ENCODE data around the gene PKNOX2.

PKNOX2 gene

DNA sequence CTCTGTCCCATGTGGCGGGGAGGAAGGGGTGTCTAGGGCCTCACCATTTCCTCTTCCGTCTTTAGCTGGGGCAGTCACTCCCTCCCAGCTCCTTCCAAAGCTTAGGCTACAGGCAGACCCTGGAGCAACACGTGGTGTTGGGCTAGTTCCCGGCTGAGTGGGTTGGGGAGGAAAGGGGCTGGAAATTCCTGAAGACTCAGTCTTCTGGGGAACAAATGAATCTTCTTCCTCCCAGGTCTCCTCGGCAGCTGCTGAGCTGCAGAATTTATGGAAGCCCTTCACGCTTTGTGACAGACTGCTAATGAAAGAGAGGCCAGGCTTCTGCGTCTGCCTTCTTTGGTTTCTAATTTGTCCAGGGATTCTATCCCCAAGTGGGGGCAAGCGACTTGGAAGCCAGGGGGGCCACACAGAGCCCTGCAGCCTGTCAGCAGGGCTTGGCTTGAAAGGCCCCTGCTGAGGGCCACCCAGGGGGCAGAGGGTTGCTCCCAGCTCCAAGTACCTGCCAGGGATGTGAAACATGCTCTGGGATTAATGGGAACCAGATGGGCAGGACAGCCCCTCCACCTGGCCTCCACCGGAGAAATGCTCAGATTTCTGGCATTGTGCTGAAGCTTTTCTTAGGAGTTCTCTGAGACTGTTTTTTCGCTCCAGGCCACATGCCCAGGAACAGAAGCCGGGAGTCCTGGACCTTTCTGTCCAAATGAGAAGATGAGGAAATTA is 123.1 kb downstream of the PKNOX2 start:
- DNase-seq (ENCODE audit: low read depth) = no peak

DNA sequence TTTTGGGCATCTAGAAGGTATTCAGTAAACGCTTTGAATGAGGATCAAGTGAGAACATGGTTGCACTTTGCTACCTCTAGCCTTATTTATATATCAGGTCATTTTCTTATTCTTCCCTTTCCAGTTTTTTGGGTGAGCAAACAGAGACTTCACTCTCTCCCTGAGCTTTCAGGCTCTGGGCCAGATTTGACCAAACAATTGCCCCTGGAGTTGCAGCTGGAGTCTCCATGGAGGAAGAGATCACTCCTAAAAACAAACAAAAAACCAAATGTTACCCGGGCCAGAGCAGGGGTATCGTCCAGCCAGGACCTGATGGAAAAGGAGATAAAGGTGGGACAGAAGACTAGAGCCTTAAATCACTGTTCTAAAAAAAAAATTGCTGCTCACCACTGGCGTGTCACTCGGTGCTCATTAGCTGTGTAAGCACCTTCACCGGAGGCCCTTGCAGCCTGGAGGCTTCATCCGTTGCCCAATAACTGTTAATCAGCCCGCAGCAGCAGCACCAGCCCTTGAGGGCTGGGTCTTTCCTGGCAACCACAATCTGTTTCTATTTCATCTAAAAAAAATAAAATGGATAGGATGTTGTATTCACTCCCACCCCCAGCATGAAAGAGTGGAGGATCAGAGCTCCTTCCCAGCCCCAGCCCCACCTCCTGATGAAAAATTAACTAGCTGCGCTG is 125.0 kb downstream of the PKNOX2 start:
- no peak for DNase-seq (ENCODE audit: low read depth)

GRCh38 chr11:125290263-125290662 is 125.7 kb downstream of the PKNOX2 start:
- DNase-seq (ENCODE audit: low read depth) = no peak

GRCh38 chr11:125292100-125292499 is 127.5 kb downstream of the PKNOX2 start:
- DNase-seq (ENCODE audit: low read depth) = no peak

DNA sequence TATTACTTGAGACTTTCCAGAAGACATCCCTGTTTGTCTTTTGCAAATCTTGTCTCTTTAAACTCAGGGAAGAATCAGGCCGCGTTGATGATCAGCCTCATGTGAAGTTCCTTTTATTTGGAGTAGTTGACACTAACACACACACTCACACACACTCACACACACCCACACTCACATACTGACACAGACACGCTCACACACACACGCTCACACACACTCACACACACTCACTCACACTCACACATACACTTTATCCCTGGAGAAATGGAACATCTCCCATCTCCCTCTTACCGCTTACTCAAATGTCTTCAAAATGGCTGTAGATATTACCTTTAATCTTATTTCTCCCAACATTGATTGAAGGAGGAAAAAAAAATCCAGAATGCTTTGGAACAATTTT is 129.0 kb downstream of the PKNOX2 start:
- no peak for DNase-seq (ENCODE audit: low read depth)

DNA sequence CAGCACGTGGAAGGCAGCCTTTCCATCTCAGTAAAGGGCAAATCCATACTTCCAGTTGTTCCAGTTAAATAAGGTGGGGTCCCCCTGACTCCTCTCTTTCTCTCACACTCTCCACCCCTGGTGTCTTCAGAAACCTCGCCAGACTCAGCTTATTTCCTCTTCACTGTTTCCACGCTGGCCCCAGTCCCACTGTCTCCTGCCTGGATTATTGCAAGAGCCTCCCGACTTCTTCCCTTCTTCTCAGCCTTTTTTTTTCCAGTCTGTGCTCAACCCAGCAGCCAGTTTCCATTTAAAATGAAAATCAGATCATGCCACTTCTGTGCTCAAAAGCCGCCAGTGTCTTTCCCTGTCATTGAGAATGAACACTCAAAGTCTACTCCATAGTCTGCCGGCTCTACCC is 131.4 kb downstream of the PKNOX2 start:
- no peak for DNase-seq (ENCODE audit: low read depth)

- DNase-seq (ENCODE audit: low read depth) = no peak
Measured at GRCh38 chr11:125297346-125297915, 132.9 kb downstream of the PKNOX2 start.

DNA sequence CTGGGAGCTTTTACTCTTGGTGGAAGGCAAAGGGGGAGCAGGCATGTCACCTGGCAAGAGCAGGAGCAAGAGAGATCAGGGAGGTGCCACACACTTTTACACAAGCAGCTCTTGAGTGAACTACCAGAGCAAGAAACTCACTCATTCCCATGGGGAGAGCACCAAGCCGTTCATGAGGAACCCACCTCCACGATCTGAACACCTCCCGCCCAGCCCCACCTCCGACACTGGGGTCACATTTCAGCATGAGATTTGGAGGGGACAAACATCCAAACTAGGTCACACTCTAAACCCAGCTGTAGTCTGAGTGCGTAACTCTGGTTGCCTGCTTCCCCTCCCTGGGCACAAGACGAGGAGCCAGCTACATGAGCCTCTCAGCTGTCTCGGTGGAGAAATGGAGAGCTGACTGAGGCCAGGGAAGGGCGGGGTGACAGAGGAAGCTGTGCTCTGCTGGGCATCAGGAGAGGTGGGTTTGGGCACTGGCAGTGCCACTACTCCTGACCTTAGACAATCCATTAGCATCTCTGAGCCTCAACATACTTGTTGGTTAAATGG is 134.6 kb downstream of the PKNOX2 start:
- DNase-seq (ENCODE audit: low read depth) = no peak

GRCh38 chr11:125299821-125300220 is 135.3 kb downstream of the PKNOX2 start:
- DNase-seq (ENCODE audit: low read depth) = no peak

GRCh38 chr11:125300791-125301218 is 136.3 kb downstream of the PKNOX2 start:
- DNase-seq (ENCODE audit: low read depth) = peak; percentile 13

GRCh38 chr11:125301346-125301745 is 136.8 kb downstream of the PKNOX2 start:
- no peak for DNase-seq (ENCODE audit: low read depth)

DNA sequence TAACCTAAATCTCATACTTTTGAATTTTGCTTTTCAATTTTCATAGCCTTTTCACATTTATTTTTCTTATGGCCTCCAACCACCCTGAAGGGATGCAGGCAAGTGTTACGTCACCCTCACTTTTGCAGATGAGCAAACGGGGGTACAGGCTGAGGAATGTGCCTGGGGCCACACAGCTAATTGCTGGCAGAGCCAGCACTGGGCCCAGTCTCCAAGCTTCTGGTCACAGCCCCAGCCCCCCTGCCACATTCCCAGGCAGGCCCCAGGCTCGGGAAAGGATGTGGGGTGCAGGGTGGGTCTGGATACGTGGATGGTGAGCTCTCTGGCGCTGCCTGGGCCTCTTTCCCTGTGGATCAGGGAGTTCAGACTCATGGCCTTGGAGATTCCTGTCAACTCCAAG is 138.6 kb downstream of the PKNOX2 start:
- DNase-seq (ENCODE audit: low read depth) = no peak

GRCh38 chr11:125303694-125304093 is 139.1 kb downstream of the PKNOX2 start:
- DNase-seq (ENCODE audit: low read depth) = no peak

GRCh38 chr11:125304136-125304535 is 139.6 kb downstream of the PKNOX2 start:
- no peak for DNase-seq (ENCODE audit: low read depth)

- DNase-seq (ENCODE audit: low read depth) = no peak
Measured at GRCh38 chr11:125304876-125305275, 140.3 kb downstream of the PKNOX2 start.

GRCh38 chr11:125305345-125305744 is 140.8 kb downstream of the PKNOX2 start:
- no peak for DNase-seq (ENCODE audit: low read depth)

- DNase-seq (ENCODE audit: low read depth) = no peak
Measured at GRCh38 chr11:125306476-125306875, 141.9 kb downstream of the PKNOX2 start.

DNA sequence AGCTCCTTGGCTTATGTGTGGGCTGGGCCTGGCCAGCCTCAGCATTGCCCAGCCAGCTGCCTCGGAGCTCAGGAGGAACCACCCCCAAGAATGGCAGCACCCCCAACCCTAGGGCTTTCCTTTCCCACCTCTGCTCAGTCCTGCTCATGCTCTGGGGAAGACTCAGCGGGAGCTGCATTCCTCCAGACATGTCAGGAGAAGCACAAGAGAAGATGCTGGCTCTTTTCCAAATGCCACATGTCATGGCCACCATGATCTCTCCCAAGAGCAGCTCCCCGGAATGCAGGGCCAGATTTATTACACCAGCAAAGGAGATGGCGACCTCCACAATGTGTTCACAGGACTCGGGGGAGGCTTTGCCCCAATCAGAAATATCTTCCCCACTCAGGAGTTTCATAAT is 143.7 kb downstream of the PKNOX2 start:
- DNase-seq (ENCODE audit: low read depth) = no peak

DNA sequence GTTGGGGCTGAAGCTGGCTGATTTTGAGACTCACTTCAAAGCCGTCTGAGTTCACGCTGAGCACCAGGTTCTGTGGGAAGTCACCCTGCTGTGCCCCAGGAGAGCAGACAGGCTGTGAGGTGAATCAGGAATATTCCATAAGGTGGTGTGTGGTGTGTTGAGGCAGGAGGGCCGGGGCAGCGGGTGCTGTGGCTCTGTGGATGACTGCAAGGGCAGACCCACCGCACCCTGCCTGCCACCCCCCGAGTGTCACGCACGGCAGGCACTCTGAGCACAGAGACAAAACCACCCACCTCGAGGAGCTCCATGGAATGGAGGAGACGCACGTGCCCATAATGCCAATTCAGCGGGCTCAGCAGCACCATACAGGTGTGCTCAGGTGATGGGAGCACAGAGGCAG is 147.8 kb downstream of the PKNOX2 start:
- DNase-seq (ENCODE audit: low read depth) = no peak

GRCh38 chr11:125312812-125313211 is 148.3 kb downstream of the PKNOX2 start:
- no peak for DNase-seq (ENCODE audit: low read depth)

- peak; percentile 15 for DNase-seq (ENCODE audit: low read depth)
Measured at GRCh38 chr11:125313271-125314219, 149.0 kb downstream of the PKNOX2 start.

Measured in stromal cell of bone marrow (primary cell).